Measurements from ENCODE around the gene POTEB.
"Not testable (repeated sequence)": the region's sequence is repeated elsewhere in the genome, so short reads cannot be mapped to it uniquely, and the experiment has no call there.

POTEB gene

GRCh38 chr15:21877635-21878034 is at the start of gene POTEB:
POTEB (minus strand) TSS chr15:21877735; CDS start chr15:21877246, 489 bp downstream.
- not testable (repeated sequence) for DNase-seq (ENCODE audit: low read depth)

- not testable (repeated sequence) for DNase-seq (ENCODE audit: low read depth)
These were observed 13.4 kb upstream of the POTEB start for GRCh38 chr15:21890955-21891354.

GRCh38 chr15:21889542-21889941 is 12.0 kb upstream of the POTEB start:
- not testable (repeated sequence) for DNase-seq (ENCODE audit: low read depth)

GRCh38 chr15:21838831-21839230 is 38.7 kb downstream of the POTEB start:
- DNase-seq (ENCODE audit: low read depth) = not testable (repeated sequence)

Data from activated T-cell treated with anti-CD3 and anti-CD28 coated beads for 24 hours (primary cell).